ENCODE data around the gene MIP. TPM values are rescaled to one million over a fixed set of nuclear protein-coding genes. Genes with fewer than 3 reads are reported as not detected.

Gene MIP
- polyA plus RNA-seq, 1 donor (not counting 4 experiments of a cell fraction or from before 2014, with no cell fraction given), result not detected

DNA sequence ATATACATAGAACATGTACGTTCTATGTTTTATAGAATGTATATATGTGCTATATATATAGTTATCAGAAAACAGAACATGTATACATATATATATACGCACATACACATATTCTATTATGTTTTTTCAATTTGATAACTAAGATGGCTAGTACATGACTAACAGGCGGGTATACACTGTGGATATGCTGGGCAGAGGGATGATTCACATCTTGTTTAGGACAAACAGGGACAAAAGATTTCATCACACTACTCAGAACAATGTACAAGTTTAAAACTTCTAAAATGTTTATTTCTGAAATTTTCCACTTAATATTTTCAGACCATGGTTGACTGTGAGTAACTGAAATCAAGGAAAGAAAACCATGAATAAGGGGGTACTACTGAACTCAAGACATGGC is 22.6 kb downstream of the MIP start:
- no peaks in the 10 kb centered on the region for H3K79me2 ChIP-seq (ENCODE audit: control insufficient read depth, insufficient read depth, low read length)
- FAIRE-seq, result no peak
- no peak for TF ChIP-seq EZH2 (IDR thresholded peaks at IDR 0.05; ENCODE audit: low read length)
- TF ChIP-seq, protein P1, sequence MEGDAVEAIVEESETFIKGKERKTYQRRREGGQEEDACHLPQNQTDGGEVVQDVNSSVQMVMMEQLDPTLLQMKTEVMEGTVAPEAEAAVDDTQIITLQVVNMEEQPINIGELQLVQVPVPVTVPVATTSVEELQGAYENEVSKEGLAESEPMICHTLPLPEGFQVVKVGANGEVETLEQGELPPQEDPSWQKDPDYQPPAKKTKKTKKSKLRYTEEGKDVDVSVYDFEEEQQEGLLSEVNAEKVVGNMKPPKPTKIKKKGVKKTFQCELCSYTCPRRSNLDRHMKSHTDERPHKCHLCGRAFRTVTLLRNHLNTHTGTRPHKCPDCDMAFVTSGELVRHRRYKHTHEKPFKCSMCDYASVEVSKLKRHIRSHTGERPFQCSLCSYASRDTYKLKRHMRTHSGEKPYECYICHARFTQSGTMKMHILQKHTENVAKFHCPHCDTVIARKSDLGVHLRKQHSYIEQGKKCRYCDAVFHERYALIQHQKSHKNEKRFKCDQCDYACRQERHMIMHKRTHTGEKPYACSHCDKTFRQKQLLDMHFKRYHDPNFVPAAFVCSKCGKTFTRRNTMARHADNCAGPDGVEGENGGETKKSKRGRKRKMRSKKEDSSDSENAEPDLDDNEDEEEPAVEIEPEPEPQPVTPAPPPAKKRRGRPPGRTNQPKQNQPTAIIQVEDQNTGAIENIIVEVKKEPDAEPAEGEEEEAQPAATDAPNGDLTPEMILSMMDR (optimal IDR thresholded peaks at IDR 0.05 in 1 of 3, IDR thresholded peaks at IDR 0.05 in 1 of 3, conservative IDR thresholded peaks at IDR 0.05 in 1 of 3; ENCODE audit: extremely low read depth in 1 of 3, insufficient read depth in 2 of 3, low read length in 3 of 3), result no peak
- no peaks in the 10 kb centered on the region for H3K9me1 ChIP-seq (ENCODE audit: control insufficient read depth, extremely low read depth, insufficient read depth, low read length)
- DNase-seq (ENCODE audit: low read depth, low spot score), result no peak
- no peak overlapping the region for H3K4me2 ChIP-seq (ENCODE audit: control insufficient read depth, extremely low read depth, insufficient read depth, low read depth, low read length)
- no peak overlapping the region for H3K27ac ChIP-seq (ENCODE audit: control insufficient read depth, insufficient read depth, low read length)
- H2AFZ ChIP-seq (ENCODE audit: control insufficient read depth, low read length), result no peak overlapping the region
- no peaks in the 10 kb centered on the region for H3K27me3 ChIP-seq (ENCODE audit: control insufficient read depth, extremely low read depth, insufficient read depth, low read length)
- no peaks in the 10 kb centered on the region for H4K20me1 ChIP-seq (ENCODE audit: control insufficient read depth, extremely low read depth, insufficient read depth, low read length)
- H3K4me3 ChIP-seq (ENCODE audit: control insufficient read depth in 2 of 3, extremely low read depth in 1 of 3, insufficient read depth in 2 of 3, low read depth in 1 of 3, low read length in 3 of 3), result no peak overlapping the region
- dilution Hi-C loops (cut with MboI; ENCODE audit: extremely low pct_ligation_motif_present, low sequenced_read_pairs), result no loop called here
- no peak overlapping the region for H3K9ac ChIP-seq (ENCODE audit: control insufficient read depth, extremely low read depth, insufficient read depth, low read length)
- no peaks in the 10 kb centered on the region for H3K9me3 ChIP-seq (ENCODE audit: control insufficient read depth, low read depth, low read length)
- H3K4me1 ChIP-seq (ENCODE audit: control insufficient read depth, extremely low read depth, insufficient read depth, low read length), result no peaks in the 10 kb centered on the region
- H3K36me3 ChIP-seq (ENCODE audit: control insufficient read depth in 2 of 2, extremely low read depth in 1 of 2, insufficient read depth in 2 of 2, low read length in 2 of 2), result peaks cover 0 to 23% of the 10 kb centered on the region in 2 experiments

DNA sequence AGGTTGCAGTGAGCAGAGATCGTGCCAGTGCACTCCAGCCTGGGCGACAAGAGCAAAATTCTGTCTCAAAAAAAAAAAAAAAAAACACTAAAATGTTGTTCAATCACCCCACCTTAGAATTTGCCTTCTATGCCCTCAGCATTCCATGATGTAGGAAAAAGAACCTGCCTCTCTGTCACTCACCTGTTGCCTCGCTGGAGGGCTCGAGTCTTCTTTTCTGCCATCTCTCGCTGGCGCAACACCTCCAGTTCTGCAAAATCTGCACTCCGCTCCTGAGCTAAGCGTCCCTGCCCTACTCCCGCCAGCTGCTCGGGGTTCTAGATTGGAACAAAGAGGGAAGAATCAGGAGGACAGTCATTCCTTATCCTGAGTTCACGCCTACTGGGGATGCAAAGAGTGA is 23.2 kb downstream of the MIP start:
- no peak for DNase-seq (ENCODE audit: low read depth, low spot score)
- no peaks in the 10 kb centered on the region for H3K4me1 ChIP-seq (ENCODE audit: control insufficient read depth, extremely low read depth, insufficient read depth, low read length)
- no peak for FAIRE-seq
- H3K36me3 ChIP-seq (ENCODE audit: control insufficient read depth in 2 of 2, extremely low read depth in 1 of 2, insufficient read depth in 2 of 2, low read length in 2 of 2), result peaks cover 0 to 24% of the 10 kb centered on the region in 2 experiments
- H3K9me3 ChIP-seq (ENCODE audit: control insufficient read depth, low read depth, low read length), result no peaks in the 10 kb centered on the region
- H3K79me2 ChIP-seq (ENCODE audit: control insufficient read depth, insufficient read depth, low read length), result no peaks in the 10 kb centered on the region
- no peaks in the 10 kb centered on the region for H3K9me1 ChIP-seq (ENCODE audit: control insufficient read depth, extremely low read depth, insufficient read depth, low read length)
- H2AFZ ChIP-seq (ENCODE audit: control insufficient read depth, low read length), result no peak overlapping the region
- no peaks in the 10 kb centered on the region for H3K27me3 ChIP-seq (ENCODE audit: control insufficient read depth, extremely low read depth, insufficient read depth, low read length)
- no peaks in the 10 kb centered on the region for H4K20me1 ChIP-seq (ENCODE audit: control insufficient read depth, extremely low read depth, insufficient read depth, low read length)
- no peak overlapping the region for H3K4me3 ChIP-seq (ENCODE audit: control insufficient read depth in 2 of 3, extremely low read depth in 1 of 3, insufficient read depth in 2 of 3, low read depth in 1 of 3, low read length in 3 of 3)
- no peak for TF ChIP-seq EZH2 (IDR thresholded peaks at IDR 0.05; ENCODE audit: low read length)
- TF ChIP-seq, protein P1 (optimal IDR thresholded peaks at IDR 0.05 in 1 of 3, IDR thresholded peaks at IDR 0.05 in 1 of 3, conservative IDR thresholded peaks at IDR 0.05 in 1 of 3; ENCODE audit: extremely low read depth in 1 of 3, insufficient read depth in 2 of 3, low read length in 3 of 3), result no peak
- no peak overlapping the region for H3K9ac ChIP-seq (ENCODE audit: control insufficient read depth, extremely low read depth, insufficient read depth, low read length)
- no peak overlapping the region for H3K27ac ChIP-seq (ENCODE audit: control insufficient read depth, insufficient read depth, low read length)
- dilution Hi-C loops (cut with MboI; ENCODE audit: extremely low pct_ligation_motif_present, low sequenced_read_pairs), result no loop called here
- H3K4me2 ChIP-seq (ENCODE audit: control insufficient read depth, extremely low read depth, insufficient read depth, low read depth, low read length), result no peak overlapping the region

Measured in keratinocyte (primary cell).